Endothelial cell of umbilical vein (primary cell): ENCODE measurements around the gene RPS17. TPM values are rescaled to one million over a fixed set of nuclear protein-coding genes. Genes with fewer than 3 reads are reported as not detected.

Experiments
- BruUV-seq: library from RNA; stranded (reverse); fragments of 400-500 nt; replicated peaks from 2 replicates; lab custom pipeline; 2021; lab: Mats Ljungman, UMichigan
- CTCF ChIA-PET: fragments of 300-600, 350-600 bp; sonication (Branson Sonifier 250); formaldehyde crosslinking; loops from one replicate; lab custom pipeline; 2021; ENCODE audit warnings: antibody characterized with exemption, inconsistent platforms; lab: Charles Lee
- POLR2A ChIA-PET: fragments of 300-600, 350-600 bp; sonication (Branson Sonifier 250); formaldehyde crosslinking; loops from one replicate; lab custom pipeline; 2021; ENCODE audit warnings: antibody characterized with exemption, inconsistent platforms; lab: Charles Lee
- DNase-seq: peaks from one replicate; pipeline ENCODE4 v3.0.0-alpha.2; 2011; ENCODE audit warnings: low read depth, low spot score
- FAIRE-seq: peaks from 2 replicates; lab custom pipeline; 2011; peaks lifted over from hg19 to GRCh38; lab: Jason Lieb, UNC
- H2AFZ ChIP-seq: 2 replicates; pipeline ENCODE4 v1.6.0; 2012; ENCODE audit warnings: low read depth, low read length, control low read depth, inconsistent platforms
- H3K27ac ChIP-seq: 2 replicates; pipeline ENCODE4 v1.5.1; 2011; ENCODE audit warnings: low read depth, mild to moderate bottlenecking, control low read depth, low read length, moderate library complexity; ENCODE audit not compliant: insufficient read depth
- H3K27me3 ChIP-seq, 2 experiments: 2 replicates each; pipeline versions ENCODE4 v1.6.0 to v1.6.1; 2011; ENCODE audit warnings: low read length in 2 of 2, mixed read lengths in 1 of 2; ENCODE audit not compliant: control insufficient read depth in 2 of 2, insufficient read depth in 2 of 2
- H3K36me3 ChIP-seq, 2 experiments: 2 replicates in 1 of 2; 3 replicates in 1 of 2; pipeline ENCODE4 v1.5.1; 2011; ENCODE audit warnings: low read length in 2 of 2, mild to moderate bottlenecking in 1 of 2, moderate library complexity in 1 of 2; ENCODE audit not compliant: control insufficient read depth in 2 of 2, insufficient read depth in 2 of 2; ENCODE audit errors: extremely low read depth in 1 of 2
- H3K4me1 ChIP-seq: 3 replicates; pipeline ENCODE4 v1.5.1; 2011; ENCODE audit warnings: mild to moderate bottlenecking, low read length; ENCODE audit not compliant: control insufficient read depth, insufficient read depth; ENCODE audit errors: extremely low read depth
- H3K4me2 ChIP-seq: 2 replicates; pipeline ENCODE4 v1.6.1; 2011; ENCODE audit warnings: low read length, control low read depth, mixed read lengths; ENCODE audit not compliant: insufficient read depth
- H3K4me3 ChIP-seq, 3 experiments: fragments of 200-600 bp in 1 of 3; sonication (generic), shearing (Covaris generic) in 1 of 3; replicated peaks in 1 of 3; 2 replicates each; pipeline ENCODE4 v1.5.1; 2011 to 2016; ENCODE audit warnings: control low read depth in 3 of 3, low read length in 3 of 3, mild to moderate bottlenecking in 2 of 3, inconsistent platforms in 1 of 3, low read depth in 1 of 3, moderate library complexity in 1 of 3; ENCODE audit not compliant: insufficient read depth in 1 of 3
- H3K79me2 ChIP-seq: 2 replicates; pipeline ENCODE4 v1.6.0; 2012; ENCODE audit warnings: low read length, inconsistent platforms; ENCODE audit not compliant: control insufficient read depth, insufficient read depth
- H3K9ac ChIP-seq: replicated peaks from 2 replicates; pipeline ENCODE3; 2011; ENCODE audit warnings: low read length, control low read depth; ENCODE audit not compliant: insufficient read depth; ENCODE audit errors: extremely low read depth
- H3K9me1 ChIP-seq: replicated peaks from 3 replicates; pipeline ENCODE4 v1.6.0; 2011; ENCODE audit warnings: mild to moderate bottlenecking, low read length; ENCODE audit not compliant: control insufficient read depth, insufficient read depth; ENCODE audit errors: extremely low read depth
- H3K9me3 ChIP-seq: replicated peaks from 2 replicates; pipeline ENCODE4 v1.5.1; 2012; ENCODE audit warnings: low read length, inconsistent platforms; ENCODE audit not compliant: control insufficient read depth, insufficient read depth
- H4K20me1 ChIP-seq: replicated peaks from 2 replicates; pipeline ENCODE3; 2011; ENCODE audit warnings: mild to moderate bottlenecking, low read length; ENCODE audit not compliant: control insufficient read depth, insufficient read depth; ENCODE audit errors: extremely low read depth
- EZH2 ChIP-seq: IDR thresholded peaks from 2 replicates; pipeline ENCODE4 v1.6.1; 2012; ENCODE audit warnings: borderline replicate concordance, low read depth, mild to moderate bottlenecking, moderate library complexity, low read length, inconsistent platforms; ENCODE audit not compliant: severe bottlenecking
- FOS ChIP-seq: IDR thresholded peaks from 2 replicates; pipeline ENCODE4 v1.6.1; 2011; ENCODE audit warnings: mild to moderate bottlenecking, low read length, moderate library complexity, borderline replicate concordance; ENCODE audit not compliant: insufficient read depth
- GATA2 ChIP-seq: IDR thresholded peaks from 2 replicates; pipeline ENCODE4 v1.7.0; 2011; ENCODE audit warnings: low read depth, mild to moderate bottlenecking, moderate library complexity, mixed read lengths, low read length; ENCODE audit not compliant: insufficient read length, insufficient read depth
- JUN ChIP-seq: IDR thresholded peaks from 2 replicates; pipeline ENCODE4 v1.6.1; 2011; ENCODE audit warnings: borderline replicate concordance, low read depth; ENCODE audit not compliant: insufficient read length, insufficient read depth
- MYC ChIP-seq: IDR thresholded peaks from one replicate; pipeline ENCODE4 v1.6.1; 2011; ENCODE audit warnings: mild to moderate bottlenecking, low read depth, low read length
- POLR2A ChIP-seq: IDR thresholded peaks from 2 replicates; pipeline ENCODE4 v1.6.1; 2012; ENCODE audit warnings: low read depth, mild to moderate bottlenecking, control low read depth, low read length
- POLR2AphosphoS5 ChIP-seq: IDR thresholded peaks from 2 replicates; pipeline ENCODE4 v1.6.1; 2012; ENCODE audit warnings: low read depth, mild to moderate bottlenecking, control low read depth, low read length, moderate library complexity; ENCODE audit not compliant: insufficient read depth
- dilution Hi-C: fragments of 300-500 bp; cut with MboI; formaldehyde crosslinking; loops from one replicate; pipeline ENCODE4 v1.15.0; 2019; ENCODE audit warnings: low sequenced_read_pairs; ENCODE audit not compliant: extremely low pct_ligation_motif_present
- intact Hi-C: fragments of 100-400 bp; cut with micrococcal nuclease; formaldehyde crosslinking; loops from one replicate; pipeline ENCODE4 v1.10.0; 2022
- polyA plus RNA-seq, 4 experiments: library from polyadenylated mRNA; depleted of rRNA in 3 of 4; stranded (reverse) in 3 of 4; unstranded in 1 of 4; fragments of >200 nt; gene quantifications; 2 replicates each; pipeline versions ENCODE4 v1.2.1 to v1.2.3, GENCODE V29; 2011 to 2012; ENCODE audit warnings: missing spikeins in 1 of 4
- total RNA-seq: library from RNA; stranded (reverse); gene quantifications from 2 replicates; pipeline ENCODE4 v1.2.3, GENCODE V29; 2021
- TF ChIP-seq, protein P1 (sequence below): IDR thresholded peaks from 2 replicates; pipeline ENCODE4 v1.6.1; 2011; ENCODE audit not compliant: insufficient read depth, insufficient read length
- TF ChIP-seq, protein P2 (sequence below), 2 donors: IDR thresholded peaks; 1 replicate in 1 of 2; 2 replicates in 1 of 2; pipeline ENCODE4 v1.5.1; 2011; ENCODE audit warnings: low read length in 2 of 2, mild to moderate bottlenecking in 2 of 2, moderate library complexity in 2 of 2, control low read depth in 1 of 2, inconsistent platforms in 1 of 2, low read depth in 1 of 2; ENCODE audit not compliant: insufficient read depth in 1 of 2; ENCODE audit errors: extremely low read depth in 1 of 2

RPS17 gene
- total and polyA plus RNA-seq, 2 donors (not counting 3 experiments of a cell fraction or from before 2014, with no cell fraction given), result 1,690 to 4,382 TPM

DNA sequence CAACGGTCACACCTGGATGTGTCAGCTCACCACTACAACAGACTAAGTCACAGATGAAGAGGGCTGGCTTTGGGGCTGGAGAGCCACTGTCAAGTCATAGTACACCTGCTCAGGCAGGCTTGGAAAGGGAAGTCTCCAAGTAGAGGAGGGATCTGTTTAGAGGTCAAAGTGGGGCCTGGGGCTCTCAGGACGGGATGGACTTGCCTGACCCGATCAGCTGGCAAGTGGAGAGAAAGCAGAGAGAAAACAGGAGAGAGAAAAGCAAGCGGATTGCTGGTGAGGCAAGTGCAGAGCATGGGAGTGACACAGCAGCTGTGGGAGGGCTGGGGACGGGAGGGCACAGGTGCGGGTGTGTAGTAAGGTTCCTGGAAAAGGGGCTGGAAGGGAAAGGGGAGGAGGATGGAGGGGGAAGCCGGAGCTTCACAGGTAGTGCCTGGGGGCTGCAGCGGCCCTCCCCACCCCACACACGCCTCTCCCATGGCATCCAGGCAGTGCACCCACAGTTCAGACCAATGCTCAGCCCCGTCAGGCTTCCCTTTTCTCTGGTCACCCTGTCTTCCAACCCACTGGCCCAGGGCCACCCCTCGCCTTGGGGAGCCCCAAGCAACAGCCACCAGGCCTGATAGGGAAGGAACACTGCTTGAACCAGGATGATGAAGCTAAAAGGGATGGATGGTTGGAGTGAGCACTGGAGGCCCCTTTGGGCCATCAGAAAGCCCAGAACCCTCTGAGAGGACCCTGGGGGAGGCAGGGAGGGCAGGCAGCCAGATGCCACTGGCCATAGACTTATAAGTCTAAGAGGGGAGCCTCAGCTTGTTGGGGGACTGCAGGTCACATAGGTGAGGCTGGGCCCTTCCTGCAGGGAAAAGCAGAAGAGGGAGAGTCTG, 8.5 kb downstream of the RPS17 start:
- dilution Hi-C loops (no loop called here), intact Hi-C loops (loop anchor here (2.0 kb wide), 1 partner anchor 469 kb away; no protein-coding TSS in a partner anchor)
- Histone ChIP-seq H3K27me3 (no peaks in the 10 kb centered on the region), H3K9me1 (no peaks in the 10 kb centered on the region), H3K9me3 (no peaks in the 10 kb centered on the region), H4K20me1 (no peaks in the 10 kb centered on the region), H3K27ac (no peak overlapping the region), H3K79me2 (peaks cover 7% of the 10 kb centered on the region), H3K4me3 (no peak overlapping the region), H3K4me1 (no peaks in the 10 kb centered on the region), H3K36me3 (peaks cover 7 to 12% of the 10 kb centered on the region in 2 experiments), H3K9ac (no peak overlapping the region), H2AFZ (no peak overlapping the region), H3K4me2 (no peak overlapping the region)
- BruUV-seq, result no TSS peak
- ChIA-PET CTCF (interaction anchor here (0.7 to 2.0 kb wide), 4 partner anchors 8 to 689 kb away, joined by 4 to 28 read pairs (median 8); partner anchors contain the start of gene RPS17), POLR2A (interaction anchor here (1.8 kb wide), 1 partner anchor 8 kb away, joined by 16 read pairs; the partner anchor contains the start of gene RPS17)
- TF ChIP-seq GATA2 (no peak), MYC (no peak), JUN (no peak), POLR2A (no peak), POLR2AphosphoS5 (no peak), FOS (no peak), EZH2 (no peak)
- TF ChIP-seq, protein P1, sequence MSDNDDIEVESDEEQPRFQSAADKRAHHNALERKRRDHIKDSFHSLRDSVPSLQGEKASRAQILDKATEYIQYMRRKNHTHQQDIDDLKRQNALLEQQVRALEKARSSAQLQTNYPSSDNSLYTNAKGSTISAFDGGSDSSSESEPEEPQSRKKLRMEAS, result no peak
- TF ChIP-seq, protein P2, sequence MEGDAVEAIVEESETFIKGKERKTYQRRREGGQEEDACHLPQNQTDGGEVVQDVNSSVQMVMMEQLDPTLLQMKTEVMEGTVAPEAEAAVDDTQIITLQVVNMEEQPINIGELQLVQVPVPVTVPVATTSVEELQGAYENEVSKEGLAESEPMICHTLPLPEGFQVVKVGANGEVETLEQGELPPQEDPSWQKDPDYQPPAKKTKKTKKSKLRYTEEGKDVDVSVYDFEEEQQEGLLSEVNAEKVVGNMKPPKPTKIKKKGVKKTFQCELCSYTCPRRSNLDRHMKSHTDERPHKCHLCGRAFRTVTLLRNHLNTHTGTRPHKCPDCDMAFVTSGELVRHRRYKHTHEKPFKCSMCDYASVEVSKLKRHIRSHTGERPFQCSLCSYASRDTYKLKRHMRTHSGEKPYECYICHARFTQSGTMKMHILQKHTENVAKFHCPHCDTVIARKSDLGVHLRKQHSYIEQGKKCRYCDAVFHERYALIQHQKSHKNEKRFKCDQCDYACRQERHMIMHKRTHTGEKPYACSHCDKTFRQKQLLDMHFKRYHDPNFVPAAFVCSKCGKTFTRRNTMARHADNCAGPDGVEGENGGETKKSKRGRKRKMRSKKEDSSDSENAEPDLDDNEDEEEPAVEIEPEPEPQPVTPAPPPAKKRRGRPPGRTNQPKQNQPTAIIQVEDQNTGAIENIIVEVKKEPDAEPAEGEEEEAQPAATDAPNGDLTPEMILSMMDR (IDR thresholded peaks at IDR 0.05; ENCODE audit: extremely low read depth in 1 of 2, insufficient read depth in 1 of 2, low read depth in 1 of 2, low read length in 2 of 2), result no peak
- FAIRE-seq (no peak), DNase-seq (no peak)
